HPDE6-E6E7 (cell line): ENCODE results near the gene UCP2.

ENCODE experiments used
- DNase-seq: peaks from one replicate; pipeline ENCODE4 v3.0.0; 2011; ENCODE audit warnings: missing footprints; ENCODE audit errors: extremely low spot score

The UCP2 gene

DNA sequence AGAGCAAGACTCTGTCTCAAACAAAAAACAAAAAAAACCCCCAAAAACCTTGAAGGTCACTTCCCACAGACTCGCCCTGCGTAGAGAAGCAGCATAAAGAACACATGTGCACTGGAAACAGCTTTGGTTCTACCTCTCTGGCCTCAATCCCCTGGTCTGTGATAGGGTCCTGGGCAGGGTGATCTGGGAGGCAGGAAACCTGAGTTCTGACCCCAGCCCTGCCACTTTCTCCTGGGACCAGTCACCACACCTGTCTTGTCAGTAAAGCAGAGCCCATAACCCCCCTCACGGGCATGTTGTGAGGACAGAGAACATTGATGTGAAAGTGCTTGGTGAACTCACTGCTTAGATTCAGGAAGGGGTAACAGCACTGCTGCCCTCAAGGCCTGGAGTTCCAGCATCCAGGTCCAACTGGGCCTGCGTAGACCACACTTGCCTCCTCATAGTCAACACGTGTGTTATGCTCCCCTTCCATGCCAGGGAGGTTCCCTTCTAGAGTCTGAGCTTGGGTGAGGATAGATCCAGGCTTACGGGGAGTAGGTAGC lies 11.4 kb downstream of the UCP2 start:
- DNase-seq, result no peak

DNA sequence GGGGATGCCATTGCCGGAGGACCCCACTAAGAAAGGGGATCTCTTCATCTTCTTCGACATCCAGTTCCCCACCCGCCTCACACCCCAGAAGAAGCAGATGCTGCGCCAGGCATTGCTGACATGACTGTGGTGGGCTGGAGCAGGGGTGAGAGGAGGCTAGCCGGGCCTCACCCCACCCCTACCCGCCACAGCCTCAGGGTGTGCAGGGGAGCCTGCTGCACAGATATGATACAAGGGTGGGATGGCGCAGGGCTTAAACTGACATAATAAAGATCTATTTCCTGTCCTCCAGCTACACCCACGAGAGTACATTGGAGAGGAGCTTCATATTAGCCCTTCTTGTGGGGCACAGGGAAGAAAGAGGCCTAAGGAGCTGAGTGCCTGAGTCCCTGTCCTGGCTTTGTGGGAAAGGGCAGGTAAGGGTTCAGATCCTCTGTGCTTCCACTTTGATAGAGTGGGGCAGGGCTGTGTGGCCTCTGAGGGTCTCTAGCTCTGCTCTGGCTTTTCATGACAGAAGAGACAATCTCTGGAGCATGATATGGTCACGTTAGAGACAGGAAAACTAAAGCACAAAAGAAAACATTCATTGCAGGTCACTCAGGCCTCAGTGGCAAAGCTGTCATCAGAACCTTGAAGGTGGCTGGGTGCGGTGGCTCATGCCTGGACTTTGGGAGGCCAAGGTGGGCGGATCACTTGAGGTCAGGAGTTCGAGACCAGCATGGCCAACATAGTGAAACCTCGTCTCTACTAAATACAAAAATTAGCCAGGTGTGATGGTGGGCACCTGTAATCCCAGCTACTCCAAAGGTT lies 12.4 kb downstream of the UCP2 start:
- no peak for DNase-seq

DNA sequence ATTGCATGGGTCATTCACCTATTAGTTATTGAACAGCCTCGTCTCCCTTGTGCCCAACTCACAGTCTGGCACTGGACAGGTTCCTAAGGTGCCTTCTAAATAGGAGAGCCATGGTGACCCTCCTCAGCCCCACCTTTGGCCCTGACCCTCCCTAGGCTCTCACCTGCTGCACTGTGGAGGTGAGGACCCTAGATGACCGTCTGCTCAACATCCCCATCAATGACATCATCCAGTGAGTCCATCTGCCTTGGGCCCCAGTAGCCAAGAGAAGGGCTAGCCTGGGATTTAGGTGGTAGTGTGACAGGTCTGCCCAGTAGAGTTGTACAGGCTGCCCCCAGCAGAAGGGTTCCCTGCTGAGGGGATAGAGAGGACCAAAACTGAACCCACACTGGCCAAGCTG lies 13.6 kb downstream of the UCP2 start:
- no peak for DNase-seq

DNA sequence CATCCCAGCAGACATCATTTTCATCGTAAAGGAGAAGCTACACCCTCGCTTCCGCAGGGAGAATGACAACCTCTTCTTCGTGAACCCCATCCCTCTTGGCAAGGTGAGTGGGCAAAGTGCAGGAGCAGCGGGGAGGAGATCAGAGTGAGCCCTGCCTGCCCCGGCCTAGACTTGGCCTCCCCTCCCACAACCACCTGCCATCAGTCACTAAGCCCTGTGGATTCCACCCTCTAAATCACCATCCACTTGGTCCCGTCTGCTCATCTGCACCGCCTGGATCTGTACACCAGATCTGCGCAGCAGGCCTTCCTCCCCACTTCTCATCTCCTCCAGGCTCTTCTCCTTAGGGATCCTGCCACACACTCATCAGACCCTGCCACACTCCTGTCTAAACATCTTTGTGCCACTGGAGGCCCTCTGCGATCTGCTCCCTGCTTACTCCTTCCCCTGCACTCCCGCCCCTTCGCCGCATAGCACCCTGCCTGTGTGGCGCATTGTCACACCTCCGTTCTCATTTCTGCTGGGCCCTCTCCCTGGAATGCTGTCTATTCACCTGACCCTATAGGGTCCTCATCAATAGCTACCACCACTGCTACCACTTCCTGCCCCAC lies 14.2 kb downstream of the UCP2 start:
- DNase-seq, result no peak

DNA sequence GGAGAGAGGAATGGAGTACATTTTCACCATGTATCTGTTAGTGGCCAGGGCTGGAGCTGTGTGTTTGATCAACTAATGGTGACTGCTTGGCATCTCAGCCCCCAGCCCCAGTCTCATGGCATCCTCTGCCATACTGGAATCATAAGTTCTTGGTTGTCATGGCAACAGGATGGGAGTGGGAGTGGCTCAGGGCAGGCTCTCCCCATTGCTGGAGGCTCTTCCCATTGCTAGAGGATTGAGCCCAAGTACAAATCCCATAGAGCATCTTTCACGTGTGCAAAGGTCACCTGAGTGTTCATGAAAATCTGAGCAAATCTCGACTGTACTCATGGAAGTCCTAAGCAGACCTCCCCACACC lies 16.9 kb downstream of the UCP2 start:
- DNase-seq, result no peak

DNA sequence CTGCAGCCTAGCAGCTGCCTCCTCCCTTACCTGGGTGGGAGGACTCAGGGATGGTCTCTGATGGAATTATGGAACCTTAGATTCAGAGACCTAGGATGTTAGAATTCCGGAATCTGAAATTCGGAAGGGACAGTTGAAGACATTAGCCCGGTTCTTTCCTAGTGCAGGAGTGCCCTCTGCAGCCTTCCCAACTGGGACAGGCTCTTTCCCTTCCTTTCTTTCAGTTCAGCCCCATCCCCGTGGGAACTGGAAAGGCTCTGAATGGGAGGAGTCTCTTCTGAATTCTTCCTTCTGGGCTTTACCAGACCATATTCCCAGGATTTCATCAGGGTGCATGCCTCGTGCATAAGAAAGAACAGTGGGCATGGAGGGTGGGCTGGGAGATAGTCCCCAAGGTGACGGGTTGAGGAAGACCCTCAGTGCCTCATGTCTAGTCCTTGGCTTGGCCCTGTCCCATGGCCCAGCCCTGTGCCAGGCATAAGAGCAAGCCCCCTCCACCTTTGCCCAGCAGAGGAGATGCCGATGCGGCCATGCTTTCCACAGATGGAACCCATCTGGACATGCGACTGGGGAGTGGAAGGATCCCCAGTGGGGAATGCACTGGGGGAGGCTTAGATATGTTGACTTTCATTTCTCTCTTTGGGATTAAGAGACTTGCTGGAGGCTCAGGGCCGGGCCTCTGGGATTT lies 17.4 kb downstream of the UCP2 start:
- no peak for DNase-seq

DNA sequence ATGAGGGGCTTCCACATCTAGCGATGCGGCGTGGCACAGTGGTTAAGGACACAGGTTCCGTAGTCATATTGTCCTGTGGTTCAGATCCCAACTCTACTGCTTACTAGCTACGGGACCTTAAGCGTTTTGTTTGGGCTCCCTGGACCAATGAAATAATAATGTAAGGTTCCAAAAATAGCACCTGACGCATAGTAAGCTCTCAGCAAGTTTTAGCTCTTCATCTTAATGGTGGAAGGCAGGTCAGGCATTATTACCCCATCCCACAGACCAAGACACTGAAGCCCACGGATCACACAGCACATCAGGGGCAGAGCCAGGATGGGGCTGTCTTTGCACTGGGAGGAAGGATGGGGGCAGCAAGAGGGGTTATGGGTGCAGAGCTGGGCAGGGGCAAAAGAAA lies 18.8 kb downstream of the UCP2 start:
- no peak for DNase-seq

DNA sequence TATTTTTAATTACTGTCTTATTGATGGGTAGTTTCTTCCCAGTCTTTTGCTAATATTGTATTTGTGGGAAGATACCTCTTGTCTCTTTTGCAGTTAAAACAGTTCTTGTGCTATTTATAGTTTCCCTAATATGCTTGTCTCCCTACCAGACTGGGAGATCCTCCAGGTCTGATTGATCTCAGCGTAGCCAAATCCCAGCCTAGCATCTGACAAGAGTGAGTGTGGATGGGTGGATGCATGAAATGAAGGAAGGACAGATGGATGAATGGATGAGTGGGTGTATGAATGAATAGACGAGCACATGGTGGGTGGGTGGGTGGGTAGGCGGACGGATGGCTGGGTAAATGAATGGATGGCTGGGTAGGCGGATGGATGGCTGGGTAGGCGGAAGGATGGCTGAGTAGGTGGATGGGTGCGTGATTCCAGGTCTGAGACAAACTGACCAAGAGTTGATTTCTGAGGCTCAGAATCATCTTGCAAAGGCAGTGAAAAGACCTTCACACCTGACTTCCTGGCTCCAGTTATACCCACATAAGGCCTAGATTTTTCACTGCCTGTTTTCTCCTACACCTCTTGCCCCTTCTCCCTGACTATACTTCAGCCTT lies 20.4 kb downstream of the UCP2 start:
- DNase-seq, result no peak

DNA sequence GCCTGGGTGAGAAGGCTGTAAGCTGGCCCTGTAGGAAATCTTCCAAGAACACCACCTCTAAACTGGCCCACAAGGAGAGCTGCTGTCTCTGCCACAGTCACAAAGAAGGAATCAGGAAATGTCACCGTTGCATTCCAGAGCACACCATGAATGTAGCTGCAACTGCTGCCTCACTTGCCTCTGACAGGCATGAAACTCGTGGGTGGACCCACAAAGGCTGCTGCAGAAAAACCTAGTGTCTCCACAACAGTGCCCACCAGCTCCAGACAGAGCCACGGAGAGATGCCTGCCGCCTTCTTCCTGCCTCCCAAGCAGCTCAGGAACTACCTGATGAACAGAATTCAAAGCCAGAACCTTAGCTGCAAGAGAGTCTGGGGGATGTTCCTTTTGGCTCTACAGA lies 21.3 kb downstream of the UCP2 start:
- no peak for DNase-seq

DNA sequence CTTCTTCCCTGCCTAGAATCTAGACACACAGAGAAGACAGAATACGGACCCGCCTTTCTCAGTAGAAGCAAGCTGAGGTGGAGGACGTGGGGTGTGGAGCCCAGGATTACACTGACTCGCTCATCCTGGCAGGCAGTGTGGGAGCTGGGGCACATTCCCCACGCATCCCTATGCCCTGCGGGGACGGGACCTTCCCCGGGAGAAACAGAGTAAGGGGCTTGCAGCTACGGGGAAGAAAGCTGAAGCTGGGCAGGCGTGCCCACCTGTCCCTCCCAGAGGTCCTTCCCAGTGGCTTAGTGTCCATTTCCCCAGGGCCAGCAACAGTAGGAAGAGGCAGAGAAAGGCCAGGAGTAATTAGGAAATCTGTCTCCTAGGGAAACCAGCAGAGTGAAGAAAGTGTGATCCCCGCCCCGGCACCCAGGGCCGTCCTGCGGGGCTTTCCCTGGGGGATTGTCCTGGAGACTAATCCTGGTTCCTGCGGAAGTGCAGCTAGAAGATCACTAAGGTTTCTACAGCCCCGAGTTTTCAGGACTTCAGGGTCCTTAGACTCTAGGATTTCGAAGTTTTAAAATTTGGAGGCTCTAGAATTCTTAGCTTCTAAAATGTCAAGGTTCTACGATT lies 24.0 kb downstream of the UCP2 start:
- DNase-seq, result no peak

DNA sequence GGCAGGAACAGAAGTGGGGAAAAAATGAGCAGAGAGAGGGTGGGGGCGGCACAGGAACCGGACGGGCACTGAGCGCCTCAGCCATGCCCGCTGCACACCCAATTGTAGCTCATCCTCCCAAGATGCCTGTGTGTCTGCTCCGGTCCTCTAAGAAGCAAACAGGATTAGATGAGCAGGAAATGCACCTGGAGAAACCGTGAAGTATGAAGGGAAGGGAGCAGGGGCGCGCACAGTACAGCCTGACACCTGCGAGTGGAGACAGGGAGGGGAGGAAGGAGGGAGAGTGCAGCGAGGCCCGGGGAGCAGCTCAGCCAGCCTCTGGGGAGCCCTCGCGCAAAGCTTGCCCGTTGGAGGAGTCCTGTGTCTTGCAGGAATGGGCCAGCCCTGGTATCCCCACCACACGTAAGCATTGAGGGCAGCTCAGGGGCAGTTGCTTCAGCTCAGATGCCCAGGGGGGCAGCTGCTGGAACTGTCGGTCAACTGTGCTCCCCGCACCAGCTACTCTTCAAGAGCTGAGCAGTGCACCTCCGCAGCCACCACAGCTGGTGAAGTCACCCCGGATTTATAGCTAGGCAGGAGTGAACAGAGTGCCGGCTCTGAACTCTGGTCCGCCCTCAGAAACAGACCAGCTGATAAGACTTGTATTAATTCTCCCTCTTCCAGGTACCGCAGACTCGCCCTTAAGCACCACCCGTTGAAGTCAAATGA lies 24.8 kb downstream of the UCP2 start:
- no peak for DNase-seq

DNA sequence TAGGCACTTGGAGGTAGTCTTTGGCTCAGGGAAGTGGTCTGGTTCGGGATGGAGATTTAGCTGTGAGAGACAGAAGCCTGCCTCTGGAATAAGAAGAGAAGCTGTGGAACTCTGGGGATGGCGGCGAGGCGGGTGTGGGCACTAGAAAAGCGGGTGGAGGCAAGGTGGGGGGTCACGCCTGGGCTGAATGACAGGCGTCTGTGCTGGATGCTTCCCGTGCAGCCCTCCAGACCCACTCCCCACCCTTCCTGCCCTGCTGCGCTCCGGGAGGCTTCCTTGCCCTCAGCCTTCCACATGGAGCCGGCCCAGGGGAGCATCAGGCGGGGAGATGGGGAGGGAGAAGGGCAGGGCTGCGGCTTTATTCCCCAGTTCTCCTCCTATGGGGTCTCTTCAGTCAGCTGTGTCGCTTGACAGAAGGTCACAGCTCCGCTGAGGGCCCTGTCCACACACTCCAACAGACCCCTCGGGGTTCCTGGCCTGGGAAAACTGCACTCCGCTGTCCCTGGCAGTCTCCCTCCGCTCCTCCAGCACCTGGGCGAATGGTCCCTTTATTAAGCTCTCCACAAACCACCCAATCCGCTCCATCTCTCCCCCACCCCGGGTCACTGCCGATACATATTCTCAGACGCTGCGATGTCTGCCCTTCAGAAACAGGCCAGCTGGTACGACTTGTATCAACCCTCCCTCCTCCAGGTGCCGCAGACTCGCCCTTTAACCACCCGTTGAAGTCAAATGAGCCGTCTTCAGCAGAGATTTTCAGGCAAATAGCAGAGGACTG lies 25.6 kb downstream of the UCP2 start:
- DNase-seq, result no peak

DNA sequence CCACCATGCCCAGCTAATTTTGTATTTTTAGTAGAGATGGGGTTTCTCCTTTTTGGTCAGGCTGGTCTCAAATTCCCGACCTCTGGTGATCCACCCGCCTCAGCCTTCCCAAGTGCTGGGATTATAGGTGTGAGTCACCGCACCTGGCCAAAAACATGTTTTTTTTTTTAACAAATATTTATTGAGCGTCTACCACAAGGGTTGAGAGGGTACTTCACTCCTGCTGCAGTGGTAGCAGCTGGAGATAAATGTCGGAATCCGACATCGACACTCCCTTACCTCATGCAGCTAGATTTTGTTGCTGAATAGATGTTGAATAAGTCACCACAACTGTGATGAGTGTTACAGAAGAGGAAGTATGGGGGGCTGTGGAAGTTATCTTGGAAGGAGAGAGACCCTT lies 30.8 kb downstream of the UCP2 start:
- no peak for DNase-seq

DNA sequence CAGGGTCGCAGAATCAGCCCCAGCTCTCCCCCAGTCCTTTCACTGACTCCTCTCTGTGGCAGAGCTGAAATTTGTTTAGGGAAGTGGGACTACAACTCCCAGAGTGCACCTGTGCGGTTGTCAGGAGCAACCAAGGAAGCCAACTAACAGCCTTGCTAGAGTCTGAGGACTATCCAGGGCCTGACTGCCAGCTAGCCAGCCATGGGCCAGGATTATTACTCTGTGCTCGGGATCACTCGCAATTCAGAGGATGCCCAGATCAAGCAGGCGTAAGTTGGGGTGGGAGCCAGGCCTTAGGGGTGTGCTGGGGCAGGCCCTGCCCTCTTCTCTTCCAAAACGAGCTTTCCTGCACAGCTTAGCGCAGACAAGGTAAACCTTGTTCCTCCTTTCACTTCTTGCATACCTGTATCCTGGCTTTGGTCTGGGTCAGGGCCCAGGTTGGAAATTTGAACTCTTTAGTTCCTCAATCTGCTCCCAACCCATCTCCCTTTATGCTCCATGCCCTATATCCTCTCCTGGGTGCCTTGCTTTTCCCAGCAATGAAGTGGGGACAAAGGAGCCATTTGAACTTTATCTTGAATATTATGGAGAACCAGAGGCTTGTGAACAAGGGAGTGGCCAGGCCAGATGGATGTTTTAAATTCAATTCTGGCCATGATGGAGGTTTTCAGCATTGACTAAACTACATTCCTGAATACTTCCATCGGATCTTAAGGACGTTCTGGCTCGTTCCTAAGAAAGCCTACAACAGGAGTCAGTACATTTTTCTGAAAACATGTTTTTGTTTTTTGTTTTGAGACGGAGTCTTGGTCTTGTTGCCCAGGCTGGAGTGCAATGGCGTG lies 31.6 kb downstream of the UCP2 start, which contains the start of gene DNAJB13:
TSS of gene DNAJB13 (plus strand) at position 158 of the 842 bp plus-strand sequence. CDS start at position 202, 44 bp downstream.
- peak; percentile 71 for DNase-seq

DNA sequence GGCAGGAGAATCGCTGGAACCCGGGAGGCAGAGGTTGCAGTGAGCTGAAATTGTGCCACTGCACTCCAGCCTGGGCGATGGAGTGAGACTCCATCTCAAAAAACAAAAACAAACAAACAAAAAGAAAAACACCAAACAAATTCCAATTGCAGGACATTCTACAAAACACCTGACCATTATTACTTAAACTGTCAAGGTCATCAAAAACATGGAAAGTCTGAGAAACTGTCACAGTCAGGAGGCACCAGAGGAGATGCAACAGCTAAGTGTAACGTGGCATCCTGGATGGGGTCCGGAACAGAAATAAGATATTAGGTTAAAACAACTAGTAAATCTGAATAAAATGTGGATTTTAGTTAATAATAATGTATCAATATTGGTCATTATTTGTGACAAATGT lies 32.7 kb downstream of the UCP2 start:
- no peak for DNase-seq

DNA sequence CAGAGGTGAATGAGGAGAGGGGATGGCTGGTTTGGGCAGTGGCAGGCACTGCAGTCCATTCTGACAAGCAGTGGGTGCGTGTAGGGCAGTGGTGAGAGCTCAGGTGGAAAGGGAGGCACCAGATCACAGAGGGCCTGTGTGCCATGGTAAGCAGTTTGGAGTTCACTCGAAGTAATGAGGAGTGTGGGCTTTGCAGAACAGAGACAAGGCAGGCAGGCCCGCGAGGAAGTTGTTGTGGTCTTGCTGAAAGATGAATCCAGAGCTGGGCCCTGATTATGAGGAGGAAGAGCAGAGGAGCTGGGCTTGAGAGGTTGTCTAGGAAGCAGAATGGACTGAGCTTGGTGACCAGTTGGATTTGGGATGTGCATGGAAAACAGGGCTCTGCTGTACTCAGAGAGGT lies 33.4 kb downstream of the UCP2 start:
- no peak for DNase-seq

DNA sequence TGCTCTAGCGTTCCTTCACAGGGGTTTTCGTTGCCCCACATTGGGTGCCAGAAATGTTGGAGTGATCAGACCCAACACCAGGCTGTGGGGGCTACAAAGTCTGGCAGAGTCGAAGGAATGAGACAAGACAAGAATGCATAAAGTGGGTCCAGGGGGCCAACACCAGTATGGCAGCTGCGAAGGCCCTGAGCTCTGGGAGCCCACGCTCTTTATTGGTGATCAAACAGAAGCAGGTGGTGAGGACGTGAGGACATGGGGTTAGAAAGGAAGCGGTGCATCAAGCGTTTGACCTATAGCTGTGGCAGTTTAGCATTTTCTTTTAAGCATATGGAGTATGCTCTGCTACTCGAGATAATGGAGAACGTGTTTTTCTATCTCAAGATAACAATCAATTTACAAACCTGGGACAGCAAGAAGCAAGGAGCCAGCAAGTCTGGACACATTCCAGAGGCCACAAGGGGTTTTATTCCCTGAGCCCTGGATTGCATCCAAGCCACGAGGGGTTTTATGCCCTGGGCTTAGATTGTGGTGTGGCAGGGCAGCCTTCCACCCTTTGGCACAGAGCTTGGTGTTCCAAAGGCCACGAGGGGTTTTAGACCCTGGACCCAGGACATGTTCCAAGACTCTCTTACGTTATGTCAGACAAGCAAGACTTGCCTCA lies 35.7 kb downstream of the UCP2 start:
- DNase-seq, result no peak

DNA sequence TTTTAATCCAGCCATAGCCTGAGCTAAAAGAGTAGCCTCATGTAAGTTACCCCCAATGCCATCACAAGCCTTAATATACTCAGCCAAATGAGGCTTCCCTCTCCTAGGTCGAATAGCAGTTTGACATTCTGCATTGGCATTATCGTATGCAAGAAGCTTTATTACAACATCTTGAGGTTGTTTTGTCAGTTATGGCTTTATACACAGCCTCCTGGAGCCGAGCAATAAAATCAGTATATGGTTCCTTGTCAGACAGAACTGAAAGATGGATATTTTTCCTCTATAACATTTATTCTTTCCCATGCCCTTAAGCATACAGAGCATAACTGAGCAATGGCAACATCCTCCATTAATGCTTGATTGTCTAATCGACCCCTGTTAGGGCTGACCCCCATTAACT lies 37.2 kb downstream of the UCP2 start:
- no peak for DNase-seq

DNA sequence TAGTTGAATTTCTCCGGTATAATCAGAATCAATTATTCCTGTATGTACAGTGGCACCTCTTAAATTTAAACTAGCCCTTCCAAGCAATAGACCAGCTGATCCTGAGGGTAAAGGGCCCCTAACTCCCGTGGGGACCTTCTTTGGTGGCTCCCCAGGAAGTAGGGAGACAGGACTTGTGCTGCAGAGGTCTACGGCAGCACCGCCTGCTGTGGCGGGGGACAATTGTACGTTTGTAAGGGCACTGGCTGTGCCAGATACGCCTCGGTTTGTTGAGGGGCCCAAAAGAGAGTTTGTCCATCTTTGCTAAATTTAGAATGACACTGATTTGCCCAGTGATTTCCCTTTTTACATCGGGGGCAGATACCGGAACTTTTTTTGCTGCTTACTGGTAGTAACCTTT lies 37.7 kb downstream of the UCP2 start:
- DNase-seq, result no peak
